ENCODE measurements around the gene KERA.
"Not testable (repeated sequence)": the region's sequence is repeated elsewhere in the genome, so short reads cannot be mapped to it uniquely, and the experiment has no call there.

Gene KERA

GRCh38 chr12:91093341-91093740, 35.5 kb upstream of the KERA start:
- no peak for DNase-seq (ENCODE audit: low read depth)
- no peak overlapping the region for H3K4me3 ChIP-seq (ENCODE audit: control insufficient read depth, low read depth, low read length)
- TF ChIP-seq CTCF (conservative IDR thresholded peaks at IDR 0.05; ENCODE audit: control insufficient read depth, insufficient read depth, low read depth, low read length) = no peak

- TF ChIP-seq CTCF (conservative IDR thresholded peaks at IDR 0.05; ENCODE audit: control insufficient read depth, insufficient read depth, low read depth, low read length) = no peak
- DNase-seq (ENCODE audit: low read depth) = peak; percentile 23
- H3K4me3 ChIP-seq (ENCODE audit: control insufficient read depth, low read depth, low read length) = no peak overlapping the region
Observed at GRCh38 chr12:91091916-91092715, 34.3 kb upstream of the KERA start.

GRCh38 chr12:91089953-91090352, 32.1 kb upstream of the KERA start:
- H3K4me3 ChIP-seq (ENCODE audit: control insufficient read depth, low read depth, low read length); DNase-seq (ENCODE audit: low read depth): not testable (repeated sequence)

- no peak for TF ChIP-seq CTCF (conservative IDR thresholded peaks at IDR 0.05; ENCODE audit: control insufficient read depth, insufficient read depth, low read depth, low read length)
- H3K4me3 ChIP-seq (ENCODE audit: control insufficient read depth, low read depth, low read length) = no peak overlapping the region
- DNase-seq (ENCODE audit: low read depth) = no peak
Observed at GRCh38 chr12:91080041-91080440, 22.2 kb upstream of the KERA start.

- no peak for TF ChIP-seq CTCF (conservative IDR thresholded peaks at IDR 0.05; ENCODE audit: control insufficient read depth, insufficient read depth, low read depth, low read length)
- DNase-seq (ENCODE audit: low read depth) = no peak
- H3K4me3 ChIP-seq (ENCODE audit: control insufficient read depth, low read depth, low read length) = no peak overlapping the region
Observed at GRCh38 chr12:91078501-91078900, 20.7 kb upstream of the KERA start.

GRCh38 chr12:91077228-91077954, 19.6 kb upstream of the KERA start:
- no peak overlapping the region for H3K4me3 ChIP-seq (ENCODE audit: control insufficient read depth, low read depth, low read length)
- DNase-seq (ENCODE audit: low read depth) = no peak
- no peak for TF ChIP-seq CTCF (conservative IDR thresholded peaks at IDR 0.05; ENCODE audit: control insufficient read depth, insufficient read depth, low read depth, low read length)

GRCh38 chr12:91074851-91075250, 17.0 kb upstream of the KERA start:
- DNase-seq (ENCODE audit: low read depth) = no peak
- H3K4me3 ChIP-seq (ENCODE audit: control insufficient read depth, low read depth, low read length) = no peak overlapping the region
- TF ChIP-seq CTCF (conservative IDR thresholded peaks at IDR 0.05; ENCODE audit: control insufficient read depth, insufficient read depth, low read depth, low read length) = no peak
